OCI-LY7 (cell line): ENCODE measurements around the gene TMEM186. TPM values are rescaled to one million over a fixed set of nuclear protein-coding genes. Genes with fewer than 3 reads are reported as not detected.

Experiments used
- Bru-seq: library from RNA; stranded (reverse); fragments of 400-500 nt; gene quantifications from one replicate; lab custom pipeline; 2021; lab: Mats Ljungman, UMichigan
- BruChase-seq, 2 experiments: library from RNA; stranded (reverse); fragments of 400-500 nt; gene quantifications; one replicate each; lab custom pipeline; 2021; lab: Mats Ljungman, UMichigan
- BruUV-seq: library from RNA; stranded (reverse); fragments of 400-500 nt; replicated peaks from 2 replicates; lab custom pipeline; 2021; lab: Mats Ljungman, UMichigan
- CTCF ChIA-PET: fragments of 300-600 bp; sonication (Branson Sonifier 250); formaldehyde crosslinking; loops from one replicate; lab custom pipeline; 2022; ENCODE audit warnings: antibody characterized with exemption; ENCODE audit not compliant: unreplicated experiment; lab: Charles Lee
- POLR2A ChIA-PET: fragments of 300-600 bp; sonication (Branson Sonifier 250); formaldehyde crosslinking; loops from one replicate; lab custom pipeline; 2022; ENCODE audit warnings: antibody characterized with exemption; lab: Charles Lee
- DNase-seq: peaks from one replicate; pipeline ENCODE4 v3.0.0-alpha.2; 2015; ENCODE audit warnings: low spot score
- H2AFZ ChIP-seq: fragments of 200-600 bp; sonication (generic), shearing (Covaris generic); 2 replicates; pipeline ENCODE4 v1.6.1; 2014; ENCODE audit warnings: mild to moderate bottlenecking, antibody characterized with exemption, low read length, moderate library complexity
- H3K27ac ChIP-seq: fragments of 200-600 bp; sonication (generic); 2 replicates; pipeline ENCODE4 v1.5.1; 2014; ENCODE audit warnings: mixed run types, low read depth, mild to moderate bottlenecking, moderate library complexity, low read length, inconsistent platforms; ENCODE audit not compliant: poor library complexity, severe bottlenecking
- H3K36me3 ChIP-seq: fragments of 200-600 bp; sonication (generic); 2 replicates; pipeline ENCODE4 v1.6.1; 2014; ENCODE audit warnings: mild to moderate bottlenecking, antibody characterized with exemption, low read length, moderate library complexity, mixed read lengths; ENCODE audit not compliant: insufficient read depth
- H3K4me1 ChIP-seq: fragments of 200-600 bp; sonication (generic); 2 replicates; pipeline ENCODE4 v1.5.1; 2014; ENCODE audit warnings: mild to moderate bottlenecking, low read length; ENCODE audit not compliant: insufficient read depth, poor library complexity, severe bottlenecking
- H3K4me2 ChIP-seq: fragments of 200-600 bp; sonication (generic); 2 replicates; pipeline ENCODE4 v1.6.1; 2014; ENCODE audit warnings: mild to moderate bottlenecking, low read length
- H3K4me3 ChIP-seq: fragments of 200-600 bp; sonication (generic); 2 replicates; pipeline ENCODE4 v1.5.1; 2014; ENCODE audit warnings: mild to moderate bottlenecking, low read depth, low read length; ENCODE audit not compliant: poor library complexity, severe bottlenecking
- H3K79me2 ChIP-seq: fragments of 200-600 bp; sonication (generic); 2 replicates; pipeline ENCODE4 v1.6.1; 2016; ENCODE audit warnings: low read depth, mild to moderate bottlenecking, low read length, moderate library complexity, mixed read lengths; ENCODE audit not compliant: insufficient read depth
- H3K9me2 ChIP-seq: fragments of 200-600 bp; sonication (generic); 2 replicates; pipeline ENCODE4 v1.6.1; 2016; ENCODE audit warnings: mild to moderate bottlenecking, low read length, mixed read lengths; ENCODE audit not compliant: insufficient read depth
- H3K9me3 ChIP-seq: fragments of 200-600 bp; sonication (generic); 2 replicates; pipeline ENCODE4 v1.6.1; 2014; ENCODE audit warnings: mild to moderate bottlenecking, mixed run types, low read length, mixed read lengths
- H4K20me1 ChIP-seq: fragments of 200-600 bp; sonication (generic); 2 replicates; pipeline ENCODE4 v1.6.1; 2014; ENCODE audit warnings: mild to moderate bottlenecking, antibody characterized with exemption, low read length, moderate library complexity, mixed read lengths; ENCODE audit not compliant: insufficient read depth
- EZH2phosphoT487 ChIP-seq: fragments of 200-600 bp; sonication (generic); IDR thresholded peaks from 2 replicates; pipeline ENCODE4 v1.6.1; 2018; ENCODE audit warnings: low read depth, borderline replicate concordance, mild to moderate bottlenecking, mixed run types, antibody characterized with exemption, low read length, moderate library complexity, mixed read lengths
- intact Hi-C: fragments of 100-400 bp; cut with micrococcal nuclease; formaldehyde crosslinking; loops from one replicate; pipeline ENCODE4 v1.10.0; 2022; ENCODE audit not compliant: unreplicated experiment
- long read RNA-seq: library from polyadenylated mRNA; stranded (forward); transcript quantifications from one replicate; pipeline ENCODE4 v2.0.0, GENCODE V29; 2022
- total RNA-seq, 2 experiments: library from RNA; depleted of rRNA in 1 of 2; stranded (reverse); fragments of >200 nt in 1 of 2; shearing (Covaris generic) in 1 of 2; gene quantifications; 2 replicates each; pipeline ENCODE4 v1.2.3, GENCODE V29; 2014 to 2022
- TF ChIP-seq, protein P1 (sequence below): fragments of 200-600 bp; sonication (generic); conservative IDR thresholded peaks from 2 replicates; pipeline ENCODE4 v1.5.1; 2014; ENCODE audit warnings: mild to moderate bottlenecking, antibody characterized with exemption, low read length, moderate library complexity, mixed read lengths

Gene TMEM186, protein sequence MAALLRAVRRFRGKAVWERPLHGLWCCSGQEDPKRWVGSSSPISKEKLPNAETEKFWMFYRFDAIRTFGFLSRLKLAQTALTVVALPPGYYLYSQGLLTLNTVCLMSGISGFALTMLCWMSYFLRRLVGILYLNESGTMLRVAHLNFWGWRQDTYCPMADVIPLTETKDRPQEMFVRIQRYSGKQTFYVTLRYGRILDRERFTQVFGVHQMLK
- total RNA-seq (2014; rRNA removed; shearing (Covaris generic)): 8.5 and 11.7 TPM in 2 replicates
- total RNA-seq (2022): 16.5 and 18.1 TPM in 2 replicates
- Bru-seq, nascent RNA: percentile 72 among the genes with signal in this experiment
- percentile 68 among the genes with signal in this experiment for BruChase-seq, experiment 1, labeled RNA remaining after a 6-hour chase
- percentile 74 among the genes with signal in this experiment for BruChase-seq, experiment 2, labeled RNA remaining after a 2-hour chase
- long read RNA-seq, transcript TMEM186-201 (2 exons, 1,448 nt): major isoform, 12 of 22 reads
- long read RNA-seq, partial matches to known transcripts: 0 of 22 reads
- long read RNA-seq, other reads (novel, unspliced or antisense): 10 of 22 reads

DNA sequence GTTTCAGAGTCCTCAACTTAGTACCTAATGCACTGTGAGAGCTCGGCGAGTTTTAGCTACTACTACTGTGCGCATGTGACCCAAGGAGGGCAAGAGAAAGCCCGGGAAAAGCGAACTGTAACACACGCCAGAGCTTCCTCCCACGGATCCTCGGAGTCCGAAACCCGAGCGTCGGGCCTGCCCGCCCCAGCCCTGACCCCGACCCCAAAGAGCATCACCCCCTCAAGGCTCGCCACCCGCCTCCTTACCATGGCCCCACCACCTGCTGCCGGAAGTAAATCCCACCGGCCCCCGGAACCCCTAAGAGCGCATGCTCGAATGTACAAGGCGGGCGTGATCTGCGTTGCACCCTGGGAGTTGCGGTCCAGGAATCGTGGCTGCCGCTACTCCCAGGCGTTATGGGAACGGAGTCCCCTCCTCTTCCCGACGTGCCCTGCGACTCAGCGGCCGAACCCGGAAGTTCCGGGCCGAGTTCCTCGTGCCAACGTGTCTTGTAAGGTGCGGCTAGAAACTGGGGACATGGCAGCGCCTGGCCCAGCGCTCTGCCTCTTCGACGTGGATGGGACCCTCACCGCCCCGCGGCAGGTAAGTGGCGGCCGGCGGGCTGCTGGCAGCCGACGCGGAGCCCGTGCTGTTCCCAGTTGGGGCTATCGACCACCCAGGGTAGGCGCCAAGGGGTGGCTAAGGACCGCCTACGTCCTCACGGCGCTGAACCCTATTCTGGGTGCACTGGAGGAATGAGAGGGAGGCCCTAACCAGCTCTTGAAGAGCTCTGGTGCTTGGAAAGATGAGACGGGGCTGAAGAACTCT, at the start of gene TMEM186, which contains the start of gene PMM2:
Gene TMEM186, minus strand, starts transcription at position 276 of the 810 bp plus-strand sequence. Its CDS starts 25 bp downstream, at position 251.
Gene PMM2, plus strand, starts transcription at position 476 of the 810 bp plus-strand sequence. Its CDS starts 44 bp downstream, at position 520.
- Histone ChIP-seq H3K27ac (peak within 1 kb of the TSS; percentile 39), H3K9me3 (no peaks in the 10 kb centered on the region), H3K9me2 (no peaks in the 10 kb centered on the region), H2AFZ (peak within 1 kb of the TSS; percentile 76; the same call in 1 of the 2 replicates), H3K36me3 (peaks cover 43% of the 10 kb centered on the region), H3K4me1 (peaks cover 32% of the 10 kb centered on the region), H4K20me1 (peaks cover 13% of the 10 kb centered on the region), H3K4me3 (peak within 1 kb of the TSS; percentile 90), H3K79me2 (peaks cover 57% of the 10 kb centered on the region), H3K4me2 (peak within 1 kb of the TSS; percentile 93)
- no TSS peak for BruUV-seq
- intact Hi-C loops: loop anchor here (1.0 to 5.0 kb wide), 3 partner anchors 72 to 337 kb away; partner anchors contain the start of genes CARHSP1 and LITAFD
- TF ChIP-seq, protein P1, sequence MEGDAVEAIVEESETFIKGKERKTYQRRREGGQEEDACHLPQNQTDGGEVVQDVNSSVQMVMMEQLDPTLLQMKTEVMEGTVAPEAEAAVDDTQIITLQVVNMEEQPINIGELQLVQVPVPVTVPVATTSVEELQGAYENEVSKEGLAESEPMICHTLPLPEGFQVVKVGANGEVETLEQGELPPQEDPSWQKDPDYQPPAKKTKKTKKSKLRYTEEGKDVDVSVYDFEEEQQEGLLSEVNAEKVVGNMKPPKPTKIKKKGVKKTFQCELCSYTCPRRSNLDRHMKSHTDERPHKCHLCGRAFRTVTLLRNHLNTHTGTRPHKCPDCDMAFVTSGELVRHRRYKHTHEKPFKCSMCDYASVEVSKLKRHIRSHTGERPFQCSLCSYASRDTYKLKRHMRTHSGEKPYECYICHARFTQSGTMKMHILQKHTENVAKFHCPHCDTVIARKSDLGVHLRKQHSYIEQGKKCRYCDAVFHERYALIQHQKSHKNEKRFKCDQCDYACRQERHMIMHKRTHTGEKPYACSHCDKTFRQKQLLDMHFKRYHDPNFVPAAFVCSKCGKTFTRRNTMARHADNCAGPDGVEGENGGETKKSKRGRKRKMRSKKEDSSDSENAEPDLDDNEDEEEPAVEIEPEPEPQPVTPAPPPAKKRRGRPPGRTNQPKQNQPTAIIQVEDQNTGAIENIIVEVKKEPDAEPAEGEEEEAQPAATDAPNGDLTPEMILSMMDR: no peak
- no peak for TF ChIP-seq EZH2phosphoT487
- ChIA-PET CTCF (no interaction called here), POLR2A (interaction anchor here (0.5 to 1.1 kb wide), 4 partner anchors 71 to 201 kb away, joined by 3 to 4 read pairs (median 3); partner anchors contain the start of gene CARHSP1)
- peak; percentile 98 for DNase-seq

DNA sequence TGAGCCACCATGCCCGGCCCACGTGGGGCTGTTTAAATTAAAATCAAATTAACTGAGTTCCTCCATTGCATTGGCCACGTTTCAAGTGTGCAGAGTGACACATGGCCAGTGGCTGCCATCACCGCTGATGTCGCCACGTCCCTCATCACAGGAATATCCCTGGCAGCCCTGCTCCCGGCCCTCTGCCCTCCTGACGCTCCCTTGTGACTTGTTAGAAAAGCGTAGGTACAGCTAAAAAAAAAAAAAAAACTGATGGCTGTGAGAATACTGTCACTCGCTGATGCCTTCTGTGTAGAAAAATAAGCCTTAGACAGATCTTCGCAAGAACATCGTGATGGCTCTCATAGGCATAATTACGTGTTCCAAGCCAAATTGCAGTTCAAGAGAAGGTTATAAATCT, 49.7 kb upstream of the TMEM186 start:
- Histone ChIP-seq H3K27ac (no peak overlapping the region), H3K9me2 (no peaks in the 10 kb centered on the region), H4K20me1 (no peaks in the 10 kb centered on the region), H3K9me3 (no peaks in the 10 kb centered on the region), H3K79me2 (no peaks in the 10 kb centered on the region; the same call in 1 of the 2 replicates), H3K4me3 (no peak overlapping the region), H3K4me1 (no peaks in the 10 kb centered on the region), H2AFZ (no peak overlapping the region), H3K36me3 (peaks cover 68% of the 10 kb centered on the region), H3K4me2 (no peak overlapping the region)
- POLR2A ChIA-PET: no interaction called here
- CTCF ChIA-PET: no interaction called here
- intact Hi-C loops: no loop called here
- no TSS peak for BruUV-seq
- TF ChIP-seq, protein P1: no peak
- TF ChIP-seq EZH2phosphoT487: no peak
- DNase-seq: no peak
